ENCODE measurements around the gene NANP. TPM values are rescaled to one million over a fixed set of nuclear protein-coding genes. Genes with fewer than 3 reads are reported as not detected.
"Not testable (repeated sequence)": the region's sequence is repeated elsewhere in the genome, so short reads cannot be mapped to it uniquely, and the experiment has no call there.

Gene NANP
- total and polyA plus RNA-seq, 2 donors (not counting 1 experiment from before 2014, with no cell fraction given), result 8.8 to 9.4 TPM

DNA sequence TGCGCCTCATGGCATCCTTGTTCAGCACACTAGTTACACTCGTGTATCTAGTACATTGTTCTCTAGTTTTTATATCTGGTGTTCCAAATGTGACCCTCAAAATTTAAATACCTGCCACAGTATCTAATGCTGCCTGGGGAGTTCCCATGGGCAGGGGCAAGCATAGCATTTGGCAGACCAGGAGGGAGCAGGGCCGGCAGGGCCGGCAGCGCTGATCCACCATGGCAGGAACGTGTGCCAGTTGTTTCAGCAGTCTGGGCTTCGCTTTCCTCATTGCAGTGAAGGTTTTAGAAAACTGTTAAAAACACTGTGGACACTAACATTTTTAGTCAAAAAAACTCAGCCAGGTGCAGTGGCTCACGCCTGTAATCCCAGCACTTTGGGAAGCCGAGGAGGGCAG is 19.2 kb downstream of the NANP start:
- Histone ChIP-seq H3K4me3 (replicated peaks in 1 of 4; ENCODE audit: control extremely low read depth in 1 of 4, insufficient read depth in 1 of 4, low read depth in 3 of 4, low read length in 4 of 4) (no peak overlapping the region), H3K4me1 (ENCODE audit: control insufficient read depth, extremely low read depth, insufficient read depth, low read length) (no peaks in the 10 kb centered on the region), H2AFZ (ENCODE audit: low read length) (no peak overlapping the region), H3K79me2 (ENCODE audit: control insufficient read depth, insufficient read depth, low read length) (no peaks in the 10 kb centered on the region), H3K27ac (ENCODE audit: insufficient read depth, low read length) (no peak overlapping the region), H4K20me1 (ENCODE audit: control insufficient read depth, extremely low read depth, insufficient read depth, low read length) (no peaks in the 10 kb centered on the region), H3K9ac (ENCODE audit: insufficient read depth, low read length) (no peak overlapping the region), H3K27me3 (ENCODE audit: control insufficient read depth, insufficient read depth, low read length) (no peaks in the 10 kb centered on the region), H3K4me2 (ENCODE audit: extremely low read depth, insufficient read depth, low read length) (no peak overlapping the region), H3K36me3 (ENCODE audit: control insufficient read depth, insufficient read depth, low read length) (no peaks in the 10 kb centered on the region), H3K9me3 (ENCODE audit: control insufficient read depth, insufficient read depth, low read depth, low read length) (no peaks in the 10 kb centered on the region)
- DNase-seq (ENCODE audit: low read depth in 2 of 2), result no peak
- TF ChIP-seq, protein P1, sequence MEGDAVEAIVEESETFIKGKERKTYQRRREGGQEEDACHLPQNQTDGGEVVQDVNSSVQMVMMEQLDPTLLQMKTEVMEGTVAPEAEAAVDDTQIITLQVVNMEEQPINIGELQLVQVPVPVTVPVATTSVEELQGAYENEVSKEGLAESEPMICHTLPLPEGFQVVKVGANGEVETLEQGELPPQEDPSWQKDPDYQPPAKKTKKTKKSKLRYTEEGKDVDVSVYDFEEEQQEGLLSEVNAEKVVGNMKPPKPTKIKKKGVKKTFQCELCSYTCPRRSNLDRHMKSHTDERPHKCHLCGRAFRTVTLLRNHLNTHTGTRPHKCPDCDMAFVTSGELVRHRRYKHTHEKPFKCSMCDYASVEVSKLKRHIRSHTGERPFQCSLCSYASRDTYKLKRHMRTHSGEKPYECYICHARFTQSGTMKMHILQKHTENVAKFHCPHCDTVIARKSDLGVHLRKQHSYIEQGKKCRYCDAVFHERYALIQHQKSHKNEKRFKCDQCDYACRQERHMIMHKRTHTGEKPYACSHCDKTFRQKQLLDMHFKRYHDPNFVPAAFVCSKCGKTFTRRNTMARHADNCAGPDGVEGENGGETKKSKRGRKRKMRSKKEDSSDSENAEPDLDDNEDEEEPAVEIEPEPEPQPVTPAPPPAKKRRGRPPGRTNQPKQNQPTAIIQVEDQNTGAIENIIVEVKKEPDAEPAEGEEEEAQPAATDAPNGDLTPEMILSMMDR (conservative IDR thresholded peaks at IDR 0.05 in 1 of 2, IDR thresholded peaks at IDR 0.05 in 1 of 2; ENCODE audit: low read depth in 1 of 2, low read length in 2 of 2), result no peak
- no peak for TF ChIP-seq EZH2 (IDR thresholded peaks at IDR 0.05; ENCODE audit: low read length, missing control alignments)

DNA sequence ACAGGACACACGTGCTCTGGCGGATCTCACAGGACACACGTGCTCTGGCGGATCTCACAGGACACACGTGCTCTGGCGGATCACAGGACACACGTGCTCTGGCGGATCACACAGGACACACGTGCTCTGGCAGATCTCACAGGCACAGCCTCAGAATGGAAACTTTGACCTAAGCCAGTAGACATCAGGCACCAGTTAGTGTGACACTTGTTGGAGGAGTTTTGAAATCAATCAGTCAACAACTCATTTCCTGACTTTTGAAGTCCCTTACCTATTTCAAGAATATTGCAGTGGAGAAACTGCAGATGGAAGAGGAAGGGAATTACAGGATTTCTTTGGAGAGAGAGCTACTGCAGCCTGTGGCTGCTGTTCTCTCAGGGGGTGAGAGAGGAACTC is 20.9 kb downstream of the NANP start:
- not testable (repeated sequence) for H3K9me3 ChIP-seq (ENCODE audit: control insufficient read depth, insufficient read depth, low read depth, low read length); H3K79me2 ChIP-seq (ENCODE audit: control insufficient read depth, insufficient read depth, low read length); H3K27ac ChIP-seq (ENCODE audit: insufficient read depth, low read length); H3K36me3 ChIP-seq (ENCODE audit: control insufficient read depth, insufficient read depth, low read length); DNase-seq (ENCODE audit: low read depth in 2 of 2); H3K4me3 ChIP-seq (replicated peaks in 1 of 4; ENCODE audit: control extremely low read depth in 1 of 4, insufficient read depth in 1 of 4, low read depth in 3 of 4, low read length in 4 of 4); H4K20me1 ChIP-seq (ENCODE audit: control insufficient read depth, extremely low read depth, insufficient read depth, low read length); H3K4me1 ChIP-seq (ENCODE audit: control insufficient read depth, extremely low read depth, insufficient read depth, low read length); H3K9ac ChIP-seq (ENCODE audit: insufficient read depth, low read length); H3K27me3 ChIP-seq (ENCODE audit: control insufficient read depth, insufficient read depth, low read length); H3K4me2 ChIP-seq (ENCODE audit: extremely low read depth, insufficient read depth, low read length); H2AFZ ChIP-seq (ENCODE audit: low read length)

GRCh38 chr20:25602191-25602913 is 21.5 kb downstream of the NANP start:
- not testable (repeated sequence) for H3K4me1 ChIP-seq (ENCODE audit: control insufficient read depth, extremely low read depth, insufficient read depth, low read length); H4K20me1 ChIP-seq (ENCODE audit: control insufficient read depth, extremely low read depth, insufficient read depth, low read length); DNase-seq (ENCODE audit: low read depth in 2 of 2); H3K27ac ChIP-seq (ENCODE audit: insufficient read depth, low read length); H3K9ac ChIP-seq (ENCODE audit: insufficient read depth, low read length); H3K27me3 ChIP-seq (ENCODE audit: control insufficient read depth, insufficient read depth, low read length); H2AFZ ChIP-seq (ENCODE audit: low read length); H3K79me2 ChIP-seq (ENCODE audit: control insufficient read depth, insufficient read depth, low read length); H3K36me3 ChIP-seq (ENCODE audit: control insufficient read depth, insufficient read depth, low read length); H3K4me3 ChIP-seq (replicated peaks in 1 of 4; ENCODE audit: control extremely low read depth in 1 of 4, insufficient read depth in 1 of 4, low read depth in 3 of 4, low read length in 4 of 4); H3K4me2 ChIP-seq (ENCODE audit: extremely low read depth, insufficient read depth, low read length); H3K9me3 ChIP-seq (ENCODE audit: control insufficient read depth, insufficient read depth, low read depth, low read length)

DNA sequence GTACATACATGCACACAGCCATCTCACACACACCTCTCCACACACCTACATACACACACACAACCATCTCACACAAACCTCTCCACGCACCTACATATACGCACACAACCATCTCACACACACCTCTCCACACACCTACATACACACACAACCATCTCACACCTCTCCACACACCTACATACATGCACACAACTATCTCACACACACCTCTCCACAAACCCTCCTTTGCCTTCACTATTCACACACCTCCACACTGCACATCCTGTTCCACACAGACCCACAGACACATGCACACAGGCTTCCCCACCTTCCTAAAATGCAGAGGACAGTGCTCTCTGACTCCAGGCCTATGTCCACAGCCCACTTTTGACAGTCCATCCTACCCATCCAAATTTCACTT is 22.2 kb downstream of the NANP start:
- H3K4me2 ChIP-seq (ENCODE audit: extremely low read depth, insufficient read depth, low read length), result no peak overlapping the region
- no peak for DNase-seq (ENCODE audit: low read depth in 2 of 2)
- no peaks in the 10 kb centered on the region for H3K9me3 ChIP-seq (ENCODE audit: control insufficient read depth, insufficient read depth, low read depth, low read length)
- H4K20me1 ChIP-seq (ENCODE audit: control insufficient read depth, extremely low read depth, insufficient read depth, low read length), result no peaks in the 10 kb centered on the region
- no peaks in the 10 kb centered on the region for H3K27me3 ChIP-seq (ENCODE audit: control insufficient read depth, insufficient read depth, low read length)
- no peak for TF ChIP-seq EZH2 (IDR thresholded peaks at IDR 0.05; ENCODE audit: low read length, missing control alignments)
- TF ChIP-seq, protein P1 (conservative IDR thresholded peaks at IDR 0.05 in 1 of 2, IDR thresholded peaks at IDR 0.05 in 1 of 2; ENCODE audit: low read depth in 1 of 2, low read length in 2 of 2), result no peak
- no peaks in the 10 kb centered on the region for H3K4me1 ChIP-seq (ENCODE audit: control insufficient read depth, extremely low read depth, insufficient read depth, low read length)
- H3K36me3 ChIP-seq (ENCODE audit: control insufficient read depth, insufficient read depth, low read length), result no peaks in the 10 kb centered on the region
- no peak overlapping the region for H3K27ac ChIP-seq (ENCODE audit: insufficient read depth, low read length)
- no peak overlapping the region for H3K9ac ChIP-seq (ENCODE audit: insufficient read depth, low read length)
- H3K79me2 ChIP-seq (ENCODE audit: control insufficient read depth, insufficient read depth, low read length), result no peaks in the 10 kb centered on the region
- H2AFZ ChIP-seq (ENCODE audit: low read length), result no peak overlapping the region
- H3K4me3 ChIP-seq (replicated peaks in 1 of 4; ENCODE audit: control extremely low read depth in 1 of 4, insufficient read depth in 1 of 4, low read depth in 3 of 4, low read length in 4 of 4), result no peak overlapping the region
